Activated CD4-positive, CD25-positive, alpha-beta regulatory T cell (primary cell): Measurements from ENCODE around the gene FKBP1B.
"Not testable (repeated sequence)": the region's sequence is repeated elsewhere in the genome, so short reads cannot be mapped to it uniquely, and the experiment has no call there.

ENCODE experiments used
- DNase-seq, 4 experiments: peaks; one replicate each; lab custom pipeline; 2025; lab: John Stamatoyannopoulos, UW

Gene FKBP1B

GRCh38 chr2:24049485-24050021, at the start of gene FKBP1B:
FKBP1B (plus strand) TSS chr2:24049741; CDS start chr2:24049850, 109 bp downstream.
- DNase-seq, result peak in 2 of 4 experiments; percentile 8 to 10

DNA sequence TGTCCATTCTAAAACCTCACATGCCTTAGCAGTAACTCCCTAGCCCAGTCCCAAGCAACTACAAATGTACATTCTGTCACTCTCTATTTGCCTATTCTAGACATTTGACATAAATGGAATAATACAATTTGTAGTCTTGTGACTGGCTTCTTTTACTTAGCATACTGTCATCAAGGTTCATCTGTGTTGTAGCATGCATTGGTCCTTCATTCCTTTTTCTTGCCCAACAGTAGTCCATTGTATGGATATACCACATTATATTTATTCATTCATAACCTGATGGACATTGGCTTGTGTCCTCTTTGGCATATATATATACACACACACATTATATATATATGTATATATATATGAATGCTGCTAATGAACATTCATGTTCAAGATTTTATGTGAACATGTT, 41.8 kb upstream of the FKBP1B start:
- DNase-seq, result no peak

GRCh38 chr2:24008672-24009366, 40.7 kb upstream of the FKBP1B start:
- DNase-seq, result no peak

- no peak for DNase-seq
These were observed 40.2 kb upstream of the FKBP1B start for GRCh38 chr2:24009367-24009679.

GRCh38 chr2:24009680-24010476, 39.7 kb upstream of the FKBP1B start, which contains the start of gene MFSD2B:
MFSD2B (plus strand) TSS chr2:24010085; CDS start chr2:24010097, 12 bp downstream.
- no peak for DNase-seq

- DNase-seq, result no peak
These were observed 38.9 kb upstream of the FKBP1B start for GRCh38 chr2:24010477-24011249.

DNA sequence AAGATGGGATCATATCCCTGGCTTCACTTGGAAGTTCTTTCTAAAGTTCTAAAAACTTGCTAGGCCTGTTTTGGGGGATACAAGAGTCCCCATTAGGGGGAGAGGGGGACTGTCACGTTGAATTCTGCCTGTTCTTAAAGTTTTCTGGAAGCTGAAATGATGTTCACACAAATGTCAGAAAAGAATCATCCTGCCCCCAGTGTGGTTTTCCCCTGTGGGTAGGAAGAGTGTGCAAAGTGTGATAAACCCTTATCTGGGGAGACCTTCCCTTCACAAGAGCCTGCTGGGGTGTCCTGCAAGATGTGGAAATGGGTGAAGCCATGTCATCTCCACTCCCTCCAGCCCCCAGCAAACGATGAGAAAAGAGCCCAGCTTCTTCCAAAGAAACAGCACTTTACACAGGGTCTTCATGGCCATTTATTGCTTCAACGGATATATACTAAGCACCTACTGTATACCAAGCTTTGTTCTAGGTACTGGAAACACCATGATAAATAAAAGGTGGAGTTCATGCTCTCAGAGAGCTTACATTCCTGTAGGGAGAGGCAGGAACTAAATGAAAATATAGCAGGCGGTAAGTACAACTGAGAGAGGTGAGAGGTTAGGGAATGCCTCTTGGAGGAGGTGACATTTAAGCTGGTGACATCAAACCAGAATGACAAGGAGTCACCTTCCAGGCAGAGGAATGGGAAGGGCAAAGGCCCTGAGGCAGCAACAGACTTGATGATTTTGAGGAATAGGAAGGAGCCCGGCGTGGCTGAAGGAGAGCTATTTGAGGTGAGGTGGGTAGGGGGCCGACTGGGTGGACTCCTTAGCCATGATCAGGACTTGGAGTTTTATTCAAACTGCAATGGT, 38.1 kb upstream of the FKBP1B start:
- DNase-seq, result no peak

- DNase-seq, result no peak
These were observed 36.9 kb upstream of the FKBP1B start for GRCh38 chr2:24012521-24013188.

DNA sequence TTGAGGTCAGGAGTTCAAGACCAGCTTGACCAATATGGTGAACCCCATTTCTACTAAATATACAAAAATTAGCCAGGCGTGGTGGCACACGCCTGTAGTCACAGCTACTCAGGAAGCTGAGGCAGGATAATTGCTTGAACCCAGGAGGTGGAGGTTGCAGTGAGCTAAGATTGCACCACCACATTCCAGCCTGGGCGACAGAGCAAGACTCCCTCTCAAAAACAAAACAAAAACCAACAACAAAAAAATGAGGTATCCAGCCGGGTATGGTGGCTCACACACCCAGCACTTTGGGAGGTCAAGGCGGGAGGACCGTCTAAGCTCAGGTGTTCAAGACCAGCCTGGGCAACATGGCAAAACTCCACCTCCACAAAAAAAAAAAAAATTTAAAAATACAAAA, 34.6 kb upstream of the FKBP1B start:
- DNase-seq, result not testable (repeated sequence)

- no peak for DNase-seq
These were observed 33.8 kb upstream of the FKBP1B start for GRCh38 chr2:24015562-24016375.

GRCh38 chr2:24016376-24016761, 33.2 kb upstream of the FKBP1B start:
- no peak for DNase-seq

GRCh38 chr2:24016853-24017703, 32.5 kb upstream of the FKBP1B start:
- DNase-seq, result no peak

DNA sequence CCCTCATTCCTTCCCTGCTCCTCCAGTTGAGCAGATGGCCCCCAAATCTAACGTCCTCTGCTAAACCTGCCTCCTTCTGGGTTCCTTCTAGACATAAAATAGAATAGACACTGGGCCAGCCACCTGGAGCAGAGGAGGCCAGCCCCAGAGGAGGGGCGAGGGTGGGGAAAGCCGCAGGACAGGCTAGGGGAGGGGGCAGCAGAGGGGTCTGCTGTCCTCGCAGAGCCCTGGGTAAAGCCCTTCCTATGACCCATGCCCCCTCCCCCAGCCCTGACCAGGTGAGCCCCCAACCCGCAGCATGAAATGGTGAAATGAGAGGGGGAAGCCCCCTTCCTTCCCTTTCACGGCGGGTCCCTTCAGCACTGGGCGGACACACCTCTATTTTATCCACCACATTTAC, 31.8 kb upstream of the FKBP1B start:
- no peak for DNase-seq

GRCh38 chr2:24018241-24018640, 31.3 kb upstream of the FKBP1B start:
- DNase-seq, result no peak

DNA sequence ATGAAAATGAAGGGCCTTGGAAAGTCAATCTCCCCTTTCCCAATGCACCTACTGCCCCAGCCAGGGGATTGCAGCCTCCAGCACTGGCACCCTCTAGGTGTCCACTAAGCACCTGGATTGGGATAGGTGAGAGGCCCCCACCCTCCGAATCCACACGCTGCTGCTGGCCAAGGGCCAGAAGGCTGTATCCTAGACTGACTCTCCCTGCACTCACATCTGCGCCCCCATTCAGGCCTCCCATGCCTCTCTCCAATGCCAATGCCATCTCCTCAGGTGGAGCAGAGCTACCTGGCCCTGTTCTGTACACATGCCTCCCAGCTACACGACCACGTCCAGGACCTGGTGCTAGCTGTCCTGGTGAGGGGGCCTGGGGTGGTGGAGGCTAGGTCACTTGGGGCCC, 29.8 kb upstream of the FKBP1B start:
- DNase-seq, result no peak

DNA sequence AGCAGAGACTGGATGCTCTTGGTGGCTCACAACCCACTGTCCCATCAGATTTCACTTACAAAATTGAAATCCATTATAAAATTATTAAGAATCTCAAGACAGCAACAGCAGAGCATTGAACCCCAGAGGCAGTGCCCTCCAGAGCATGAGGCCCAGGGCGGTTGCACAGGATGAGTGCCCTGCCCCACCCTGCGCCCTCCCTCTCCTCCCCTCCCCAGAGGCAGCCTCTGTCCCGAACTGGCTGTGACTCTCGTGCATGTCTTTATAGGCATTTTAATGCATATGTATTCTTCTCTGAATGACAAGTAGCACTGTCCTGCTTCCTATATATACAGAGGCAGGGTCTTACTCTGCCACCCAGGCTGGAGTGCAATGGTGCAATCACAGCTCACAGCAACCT, 29.3 kb upstream of the FKBP1B start:
- no peak for DNase-seq

DNA sequence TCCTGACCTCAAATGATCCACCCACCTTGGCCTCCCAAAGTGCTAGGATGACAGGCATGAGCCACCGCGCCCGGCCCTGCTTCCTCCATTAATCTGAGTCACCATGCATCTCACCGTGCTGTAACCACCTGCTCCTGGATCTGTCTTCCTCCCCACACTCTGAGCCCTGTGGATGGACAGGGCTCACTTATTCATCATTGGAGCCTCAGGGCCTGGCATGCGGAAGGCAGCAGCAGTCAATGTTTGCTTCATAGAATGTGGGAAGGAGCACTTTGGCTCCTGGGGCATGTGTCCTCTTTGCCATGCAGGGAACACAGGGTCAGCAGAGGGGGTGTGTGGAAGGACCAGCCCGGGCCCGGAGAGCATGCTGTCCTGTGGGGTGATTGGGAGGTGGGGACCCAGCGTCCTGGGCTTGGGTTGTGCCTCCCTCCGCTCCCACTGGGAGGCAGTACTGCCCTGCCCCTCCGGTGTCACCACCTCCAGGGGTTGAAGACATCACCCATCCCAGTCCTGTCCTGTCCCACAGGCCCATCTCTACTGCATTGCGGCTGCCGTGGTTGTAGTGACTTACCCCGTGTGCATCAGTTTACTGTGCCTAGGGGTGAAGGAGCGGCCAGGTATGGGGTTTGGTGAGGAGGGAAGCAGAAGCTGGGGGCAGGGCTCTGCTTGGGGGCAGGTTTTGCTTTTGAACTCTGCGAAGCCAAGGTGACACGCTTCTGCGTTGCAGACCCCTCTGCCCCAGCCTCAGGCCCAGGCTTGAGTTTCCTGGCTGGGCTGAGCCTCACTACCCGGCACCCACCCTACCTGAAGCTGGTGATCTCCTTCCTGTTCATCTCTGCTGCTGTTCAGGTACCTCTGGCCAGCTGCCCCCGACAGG, 28.2 kb upstream of the FKBP1B start:
- no peak for DNase-seq

DNA sequence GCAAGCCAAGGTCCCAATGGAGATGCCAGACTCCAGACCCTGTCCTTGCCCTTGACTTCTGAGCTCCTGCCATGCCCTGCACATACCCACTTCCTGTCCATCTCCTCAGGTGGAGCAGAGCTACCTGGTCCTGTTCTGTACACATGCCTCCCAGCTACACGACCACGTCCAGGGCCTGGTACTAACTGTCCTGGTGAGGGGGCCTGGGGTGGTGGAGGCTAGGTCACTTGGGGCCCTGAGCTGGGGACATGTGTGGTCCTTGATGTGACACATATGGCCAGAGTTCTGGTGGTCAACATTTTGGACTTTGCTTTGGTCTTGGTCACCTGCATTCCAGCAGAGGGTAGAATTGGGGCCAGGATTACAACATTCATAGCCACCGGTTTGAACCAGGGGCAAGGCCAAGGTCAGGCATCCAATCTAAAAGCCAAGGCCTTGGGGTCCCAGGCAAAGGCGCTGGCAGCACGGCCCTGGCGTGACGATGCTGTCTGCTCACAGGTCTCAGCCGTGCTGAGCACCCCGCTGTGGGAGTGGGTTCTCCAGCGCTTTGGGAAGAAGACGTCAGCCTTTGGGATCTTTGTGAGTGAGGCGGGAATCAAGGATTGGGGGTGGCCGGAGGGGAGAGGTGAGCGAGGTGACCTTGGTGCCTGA, 27.1 kb upstream of the FKBP1B start:
- DNase-seq, result no peak
